Aorta (tissue), 5 donors: ENCODE data around the gene BRIX1. TPM values are rescaled to one million over a fixed set of nuclear protein-coding genes. Genes with fewer than 3 reads are reported as not detected.
A peak's percentile ranks its signal among the peaks of the same experiment; 100 is the strongest.

Source experiments
- ATAC-seq: fragments of 200-7000 bp; cut with Tn5 transposase; one replicate; pipeline ENCODE4 v1.9.1; 2022; ENCODE audit warnings: moderate library complexity; ENCODE audit not compliant: low FRiP score
- DNase-seq, 2 donors: peaks; one replicate each; pipeline ENCODE4 v3.0.0-alpha.2; 2020
- H3K27ac ChIP-seq, 2 donors: one replicate each; pipeline ENCODE4 v1.5.1; 2013; ENCODE audit warnings: low read length in 2 of 2, mild to moderate bottlenecking in 2 of 2, moderate library complexity in 2 of 2, control low read depth in 1 of 2, inconsistent platforms in 1 of 2, low read depth in 1 of 2
- H3K27me3 ChIP-seq, 2 donors: one replicate each; pipeline ENCODE4 v1.6.1; 2013; ENCODE audit warnings: control low read depth in 1 of 2, low read length in 1 of 2, mild to moderate bottlenecking in 1 of 2, moderate library complexity in 1 of 2; ENCODE audit not compliant: insufficient read depth in 2 of 2, control insufficient read depth in 1 of 2
- H3K36me3 ChIP-seq, 2 donors: one replicate each; pipeline ENCODE4 v1.6.1; 2013; ENCODE audit warnings: control low read depth in 1 of 2, low read length in 1 of 2, mild to moderate bottlenecking in 1 of 2; ENCODE audit not compliant: insufficient read depth in 2 of 2, control insufficient read depth in 1 of 2
- H3K4me1 ChIP-seq, 2 donors: one replicate each; pipeline ENCODE4 v1.6.1; 2013; ENCODE audit warnings: low read length in 2 of 2, control low read depth in 1 of 2, mild to moderate bottlenecking in 1 of 2, moderate library complexity in 1 of 2; ENCODE audit not compliant: insufficient read depth in 2 of 2, control insufficient read depth in 1 of 2
- H3K4me3 ChIP-seq, 2 donors: one replicate each; pipeline ENCODE4 v1.5.1; 2013; ENCODE audit warnings: low read length in 2 of 2, control low read depth in 1 of 2, mild to moderate bottlenecking in 1 of 2
- H3K9me3 ChIP-seq: one replicate; pipeline ENCODE4 v1.6.1; 2013; ENCODE audit warnings: mild to moderate bottlenecking, low read length; ENCODE audit not compliant: control insufficient read depth
- WGBS, 2 donors: extraction: QIAGEN DNeasy Blood & Tissue Kit; methylation state at CpG; one replicate each; pipeline ENCODE4 v1.1.7; 2013; 5-methylcytosine and 5-hydroxymethylcytosine counted together
- intact Hi-C, 2 donors: fragments of 100-400 bp; cut with DNase I; formaldehyde crosslinking; loops; one replicate each; pipeline versions ENCODE4 v1.14.2 to v1.15.0; 2022
- long read RNA-seq, 2 donors: library from polyadenylated mRNA; unstranded; transcript quantifications; one replicate each; pipeline ENCODE4 v2.0.0, GENCODE V29; 2020 to 2021
- polyA plus RNA-seq, 2 donors: library from polyadenylated mRNA; stranded (reverse); fragments of 200-250 nt; gene quantifications; one replicate each; pipeline ENCODE4 v1.2.3, GENCODE V29; 2013
- total RNA-seq, 2 donors: library from RNA; stranded (reverse); fragmentation: NEBNext Ultra II Directional; extraction: Animal tissue kit (Norgen Biotek cat#: 25700); gene quantifications; one replicate each; pipeline ENCODE4 v1.2.1, GENCODE V29; 2021
- donor health status: healthy with polysubstance abuse.
- donor health status: Bipolar disorder and iron deficiency.
- donor health status: DM: no; HTN: no; CAD: no.
- donor health status: DM: no; HTN: no; CAD: no.
- donor health status: DM: yes; HTN: yes; CAD: no.

BRIX1 gene
- total RNA-seq (10 to 100 TPM; 14.9 to 19.0 TPM), polyA plus RNA-seq (10 to 100 TPM; 12.4 to 16.6 TPM)
- long read RNA-seq, donor 1, transcript BRIX1-201 (10 exons, 1,926 nt), result major isoform, 77 of 88 reads
- long read RNA-seq, donor 1, partial matches to known transcripts, result 0 of 88 reads
- long read RNA-seq, donor 1, other reads (novel, unspliced or antisense), result 11 of 88 reads
- long read RNA-seq, donor 2, transcript BRIX1-201 (10 exons, 1,926 nt), result major isoform, 13 of 19 reads
- long read RNA-seq, donor 2, partial matches to known transcripts, result 2 of 19 reads
- long read RNA-seq, donor 2, other reads (novel, unspliced or antisense), result 4 of 19 reads

GRCh38 chr5:34915139-34915855 lies at the start of gene BRIX1, which contains the start of gene RAD1:
Gene BRIX1 (plus strand): TSS chr5:34915711. CDS start chr5:34915739, 28 bp downstream.
Gene RAD1 (minus strand): TSS chr5:34915504. CDS start chr5:34914892, 612 bp downstream.
- H3K4me1 ChIP-seq, result peaks cover 2% of the 10 kb centered on the region in 2 donors
- intact Hi-C loops, result loop anchor here in 1 of 2 donors (1.0 kb wide), 1 partner anchor 14 kb away; the partner anchor contains the start of gene DNAJC21
- peak within 1 kb of the TSS; percentile 0 to 73 for H3K27ac ChIP-seq

GRCh38 chr5:34866989-34867471 lies 48.5 kb upstream of the BRIX1 start:
- H3K27ac ChIP-seq, result no peak overlapping the region
- no peaks in the 10 kb centered on the region for H3K27me3 ChIP-seq
- intact Hi-C loops, result no loop called here
- peak; percentile 60 for ATAC-seq
- no peaks in the 10 kb centered on the region for H3K9me3 ChIP-seq
- DNase-seq, result no peak
- no peaks in the 10 kb centered on the region for H3K36me3 ChIP-seq
- no peak overlapping the region for H3K4me3 ChIP-seq
- WGBS, 2 donors, result 24 to 29% methylated on average over 3 of the region's 3 CpGs
- H3K4me1 ChIP-seq, result peaks cover 0 to 6% of the 10 kb centered on the region in 2 donors

More at GRCh38 chr5:34915139-34915855, at the start of gene BRIX1, which contains the start of gene RAD1:
- Histone ChIP-seq H3K36me3 (peaks cover 2 to 3% of the 10 kb centered on the region in 2 donors), H3K27me3 (no peaks in the 10 kb centered on the region), H3K4me3 (peak within 1 kb of the TSS; percentile 62 to 64), H3K9me3 (no peaks in the 10 kb centered on the region)
- ATAC-seq, result peak; percentile 100
- DNase-seq, result peak; percentile 98 to 99
- 0% methylated on average over 67 of the region's 67 CpGs for WGBS, 2 donors

- no peak for ATAC-seq
- H3K4me3 ChIP-seq, result no peak overlapping the region
- 31 to 44% methylated on average over 3 of the region's 3 CpGs for WGBS, 2 donors
- no peak for DNase-seq
- H3K4me1 ChIP-seq, result peaks cover 0 to 6% of the 10 kb centered on the region in 2 donors
- intact Hi-C loops, result no loop called here
- H3K36me3 ChIP-seq, result no peaks in the 10 kb centered on the region
- H3K27ac ChIP-seq, result no peak overlapping the region
- no peaks in the 10 kb centered on the region for H3K27me3 ChIP-seq
- H3K9me3 ChIP-seq, result no peaks in the 10 kb centered on the region
These were observed 47.9 kb upstream of the BRIX1 start for GRCh38 chr5:34867660-34868059.

GRCh38 chr5:34868791-34869190 lies 46.7 kb upstream of the BRIX1 start:
- Histone ChIP-seq H3K4me3 (no peak overlapping the region), H3K27ac (no peak overlapping the region), H3K4me1 (peaks cover 0 to 6% of the 10 kb centered on the region in 2 donors), H3K36me3 (no peaks in the 10 kb centered on the region), H3K27me3 (no peaks in the 10 kb centered on the region), H3K9me3 (no peaks in the 10 kb centered on the region)
- ATAC-seq, result no peak
- intact Hi-C loops, result no loop called here
- WGBS, 2 donors, result 94 to 95% methylated on average over 1 of the region's 1 CpG
- no peak for DNase-seq

GRCh38 chr5:34869256-34869655 lies 46.3 kb upstream of the BRIX1 start:
- H3K27me3 ChIP-seq, result no peaks in the 10 kb centered on the region
- WGBS, 2 donors, result 94 to 95% methylated on average over 1 of the region's 1 CpG
- no peak overlapping the region for H3K27ac ChIP-seq
- no peaks in the 10 kb centered on the region for H3K36me3 ChIP-seq
- H3K4me3 ChIP-seq, result no peak overlapping the region
- intact Hi-C loops, result no loop called here
- no peaks in the 10 kb centered on the region for H3K9me3 ChIP-seq
- H3K4me1 ChIP-seq, result peaks cover 0 to 6% of the 10 kb centered on the region in 2 donors
- ATAC-seq (no peak), DNase-seq (no peak)

- H3K4me1 ChIP-seq, result peaks cover 0 to 6% of the 10 kb centered on the region in 2 donors
- H3K9me3 ChIP-seq, result peaks cover under 1% of the 10 kb centered on the region
- intact Hi-C loops, result no loop called here
- no peak overlapping the region for H3K27ac ChIP-seq
- no peak for DNase-seq
- H3K36me3 ChIP-seq, result no peaks in the 10 kb centered on the region
- no peak overlapping the region for H3K4me3 ChIP-seq
- no peak for ATAC-seq
- H3K27me3 ChIP-seq, result peaks cover 0 to under 1% of the 10 kb centered on the region in 2 donors
- WGBS, 2 donors, result 94 to 98% methylated on average over 2 of the region's 2 CpGs
These were observed 45.1 kb upstream of the BRIX1 start for GRCh38 chr5:34870382-34870781.

GRCh38 chr5:34876275-34876674 lies 39.2 kb upstream of the BRIX1 start:
- no peak for DNase-seq
- peaks cover 0 to 2% of the 10 kb centered on the region in 2 donors for H3K27me3 ChIP-seq
- H3K9me3 ChIP-seq, result peaks cover 2% of the 10 kb centered on the region
- no peak overlapping the region for H3K27ac ChIP-seq
- H3K4me3 ChIP-seq, result no peak overlapping the region
- no peak for ATAC-seq
- no peaks in the 10 kb centered on the region for H3K36me3 ChIP-seq
- intact Hi-C loops, result no loop called here
- no peaks in the 10 kb centered on the region for H3K4me1 ChIP-seq

GRCh38 chr5:34881246-34881645 lies 34.3 kb upstream of the BRIX1 start:
- H3K27me3 ChIP-seq, result no peaks in the 10 kb centered on the region
- no peak for DNase-seq
- no peaks in the 10 kb centered on the region for H3K9me3 ChIP-seq
- ATAC-seq, result no peak
- no peak overlapping the region for H3K4me3 ChIP-seq
- H3K27ac ChIP-seq, result no peak overlapping the region
- no peaks in the 10 kb centered on the region for H3K36me3 ChIP-seq
- intact Hi-C loops, result no loop called here
- no peaks in the 10 kb centered on the region for H3K4me1 ChIP-seq
